Measurements from ENCODE around the gene BRD4.

Gene BRD4

GRCh38 chr19:15247107-15248014, 85.0 kb downstream of the BRD4 start:
- H3K4me3 ChIP-seq (ENCODE audit: low read depth, low read length) = no peak overlapping the region
- H3K9me3 ChIP-seq (ENCODE audit: control insufficient read depth, insufficient read depth, low read length) = no peaks in the 10 kb centered on the region
- H3K4me1 ChIP-seq (ENCODE audit: control insufficient read depth, insufficient read depth, low read length) = peaks cover 6% of the 10 kb centered on the region; the same call in 1 of the 2 replicates
- no peaks in the 10 kb centered on the region for H3K27me3 ChIP-seq (ENCODE audit: control insufficient read depth, insufficient read depth, low read length)
- H3K36me3 ChIP-seq (ENCODE audit: control insufficient read depth, insufficient read depth, low read length) = peaks cover 84% of the 10 kb centered on the region
- no peak overlapping the region for H3K27ac ChIP-seq (ENCODE audit: low read depth, low read length)
- H3K9ac ChIP-seq (ENCODE audit: low read depth, low read length) = no peak overlapping the region

GRCh38 chr19:15246198-15246481, 86.2 kb downstream of the BRD4 start:
- H3K36me3 ChIP-seq (ENCODE audit: control insufficient read depth, insufficient read depth, low read length) = peaks cover 86% of the 10 kb centered on the region
- H3K4me1 ChIP-seq (ENCODE audit: control insufficient read depth, insufficient read depth, low read length) = no peaks in the 10 kb centered on the region
- H3K27me3 ChIP-seq (ENCODE audit: control insufficient read depth, insufficient read depth, low read length) = no peaks in the 10 kb centered on the region
- no peaks in the 10 kb centered on the region for H3K9me3 ChIP-seq (ENCODE audit: control insufficient read depth, insufficient read depth, low read length)
- H3K27ac ChIP-seq (ENCODE audit: low read depth, low read length) = no peak overlapping the region
- no peak overlapping the region for H3K4me3 ChIP-seq (ENCODE audit: low read depth, low read length)
- H3K9ac ChIP-seq (ENCODE audit: low read depth, low read length) = no peak overlapping the region

DNA sequence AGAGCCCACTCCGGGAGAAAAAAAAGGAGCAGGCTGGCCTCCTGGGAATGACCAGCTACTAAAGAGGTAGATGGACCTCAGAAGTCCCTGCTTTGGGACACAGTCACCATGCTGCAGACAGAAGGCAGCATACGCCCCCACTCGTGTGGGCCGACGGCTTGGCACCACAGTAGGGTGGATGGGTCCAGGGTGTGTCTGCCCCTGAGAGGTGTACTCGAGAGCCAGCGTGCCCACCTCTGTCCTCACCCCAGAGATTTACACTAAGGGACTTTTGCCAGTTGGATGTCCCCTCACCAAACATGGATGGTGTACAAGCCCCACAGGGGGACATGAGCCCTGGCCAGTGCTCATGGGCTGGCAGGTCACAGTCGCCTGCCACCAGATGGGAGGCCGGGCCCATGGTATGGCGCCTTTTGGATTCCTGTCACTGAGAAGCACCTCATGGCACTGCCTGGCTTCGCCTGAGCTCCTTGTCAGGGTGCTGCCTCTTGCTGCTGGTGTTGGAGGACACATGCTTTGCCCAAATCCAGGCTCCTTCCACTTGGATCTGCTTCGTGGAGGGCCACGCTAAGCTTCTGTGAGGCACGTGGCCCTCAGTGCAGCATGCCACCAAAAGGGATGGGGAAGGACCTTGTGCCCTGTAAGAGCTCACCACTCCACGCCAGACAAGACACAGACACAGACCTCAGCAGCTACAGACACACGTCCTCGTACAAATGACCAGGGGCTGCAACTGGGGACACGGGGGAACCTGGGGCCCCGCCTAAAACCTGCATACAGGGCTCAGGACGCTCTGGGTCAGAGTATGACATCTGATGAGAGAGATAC, 86.8 kb downstream of the BRD4 start:
- Histone ChIP-seq H3K9me3 (ENCODE audit: control insufficient read depth, insufficient read depth, low read length) (no peaks in the 10 kb centered on the region), H3K4me1 (ENCODE audit: control insufficient read depth, insufficient read depth, low read length) (no peaks in the 10 kb centered on the region), H3K9ac (ENCODE audit: low read depth, low read length) (no peak overlapping the region), H3K27me3 (ENCODE audit: control insufficient read depth, insufficient read depth, low read length) (no peaks in the 10 kb centered on the region), H3K27ac (ENCODE audit: low read depth, low read length) (no peak overlapping the region), H3K36me3 (ENCODE audit: control insufficient read depth, insufficient read depth, low read length) (peaks cover 86% of the 10 kb centered on the region), H3K4me3 (ENCODE audit: low read depth, low read length) (no peak overlapping the region)

DNA sequence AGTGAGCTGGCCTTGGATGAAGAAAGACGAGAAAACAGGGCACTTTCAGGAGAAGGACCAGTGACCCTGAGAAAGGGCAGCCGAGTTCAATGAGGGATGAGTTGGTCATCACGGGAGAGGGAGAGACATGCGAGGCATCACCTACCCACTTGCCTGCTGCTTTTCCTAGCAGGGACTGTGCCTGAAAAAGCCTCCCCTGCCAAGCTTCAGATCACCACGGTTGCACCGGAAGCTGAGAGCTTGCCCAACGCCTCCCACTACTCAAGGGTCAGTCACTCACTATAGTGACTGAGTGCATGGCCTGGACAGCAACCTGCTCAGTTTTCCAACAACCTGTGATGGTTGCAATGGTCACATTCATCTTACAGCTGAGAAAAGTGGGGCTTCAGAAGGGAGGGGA, 87.5 kb downstream of the BRD4 start:
- no peak overlapping the region for H3K9ac ChIP-seq (ENCODE audit: low read depth, low read length)
- no peaks in the 10 kb centered on the region for H3K9me3 ChIP-seq (ENCODE audit: control insufficient read depth, insufficient read depth, low read length)
- H3K4me1 ChIP-seq (ENCODE audit: control insufficient read depth, insufficient read depth, low read length) = no peaks in the 10 kb centered on the region
- H3K27me3 ChIP-seq (ENCODE audit: control insufficient read depth, insufficient read depth, low read length) = no peaks in the 10 kb centered on the region
- no peak overlapping the region for H3K27ac ChIP-seq (ENCODE audit: low read depth, low read length)
- H3K36me3 ChIP-seq (ENCODE audit: control insufficient read depth, insufficient read depth, low read length) = peaks cover 87% of the 10 kb centered on the region
- H3K4me3 ChIP-seq (ENCODE audit: low read depth, low read length) = no peak overlapping the region

- no peaks in the 10 kb centered on the region for H3K9me3 ChIP-seq (ENCODE audit: control insufficient read depth, insufficient read depth, low read length)
- no peak overlapping the region for H3K4me3 ChIP-seq (ENCODE audit: low read depth, low read length)
- no peak overlapping the region for H3K27ac ChIP-seq (ENCODE audit: low read depth, low read length)
- H3K9ac ChIP-seq (ENCODE audit: low read depth, low read length) = no peak overlapping the region
- no peaks in the 10 kb centered on the region for H3K4me1 ChIP-seq (ENCODE audit: control insufficient read depth, insufficient read depth, low read length)
- H3K36me3 ChIP-seq (ENCODE audit: control insufficient read depth, insufficient read depth, low read length) = peaks cover 90% of the 10 kb centered on the region
- H3K27me3 ChIP-seq (ENCODE audit: control insufficient read depth, insufficient read depth, low read length) = no peaks in the 10 kb centered on the region
Measured at GRCh38 chr19:15244106-15244803, 88.1 kb downstream of the BRD4 start.

DNA sequence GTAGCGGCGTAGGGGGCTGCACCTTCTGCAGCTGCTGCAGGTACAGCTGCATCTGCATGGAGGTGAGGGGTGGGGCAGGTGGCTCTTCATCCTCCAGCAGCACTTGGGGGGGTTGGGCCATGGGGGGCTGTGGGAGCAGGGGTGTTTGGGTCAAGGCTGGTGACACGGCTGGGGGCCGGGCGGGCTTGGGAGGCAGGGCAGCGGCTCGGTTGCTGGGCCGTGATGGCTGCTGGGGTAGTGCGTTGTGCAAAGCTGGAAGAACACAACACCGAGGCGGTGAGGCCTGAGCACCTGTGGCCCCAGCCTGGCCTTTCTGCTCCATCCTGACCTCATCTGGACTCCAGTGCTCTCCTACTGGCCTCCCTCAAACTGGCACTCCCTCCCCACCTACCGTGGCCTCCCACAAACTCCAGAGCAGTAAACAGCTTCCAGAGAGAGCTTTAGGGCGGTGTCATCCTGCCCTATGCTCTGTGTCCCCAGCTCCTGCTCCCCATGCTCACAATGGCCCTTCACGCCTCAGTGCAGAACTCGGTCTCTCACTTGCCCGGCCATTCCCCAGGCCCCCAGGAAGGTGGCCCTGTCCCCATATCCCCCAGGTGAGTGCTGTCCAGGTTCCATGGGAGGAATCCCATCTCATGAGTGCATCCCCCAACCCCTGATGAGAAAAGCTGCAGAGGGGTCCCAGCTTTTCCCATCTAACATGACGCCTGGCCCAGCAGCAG, 88.9 kb downstream of the BRD4 start:
- peaks cover 90% of the 10 kb centered on the region for H3K36me3 ChIP-seq (ENCODE audit: control insufficient read depth, insufficient read depth, low read length)
- no peak overlapping the region for H3K27ac ChIP-seq (ENCODE audit: low read depth, low read length)
- H3K4me1 ChIP-seq (ENCODE audit: control insufficient read depth, insufficient read depth, low read length) = no peaks in the 10 kb centered on the region
- H3K4me3 ChIP-seq (ENCODE audit: low read depth, low read length) = no peak overlapping the region
- H3K27me3 ChIP-seq (ENCODE audit: control insufficient read depth, insufficient read depth, low read length) = no peaks in the 10 kb centered on the region
- no peak overlapping the region for H3K9ac ChIP-seq (ENCODE audit: low read depth, low read length)
- no peaks in the 10 kb centered on the region for H3K9me3 ChIP-seq (ENCODE audit: control insufficient read depth, insufficient read depth, low read length)

GRCh38 chr19:15241259-15241910, 91.0 kb downstream of the BRD4 start:
- Histone ChIP-seq H3K9me3 (ENCODE audit: control insufficient read depth, insufficient read depth, low read length) (no peaks in the 10 kb centered on the region), H3K9ac (ENCODE audit: low read depth, low read length) (no peak overlapping the region), H3K4me3 (ENCODE audit: low read depth, low read length) (no peak overlapping the region), H3K4me1 (ENCODE audit: control insufficient read depth, insufficient read depth, low read length) (no peaks in the 10 kb centered on the region), H3K27ac (ENCODE audit: low read depth, low read length) (no peak overlapping the region), H3K27me3 (ENCODE audit: control insufficient read depth, insufficient read depth, low read length) (no peaks in the 10 kb centered on the region), H3K36me3 (ENCODE audit: control insufficient read depth, insufficient read depth, low read length) (peaks cover 89% of the 10 kb centered on the region)

DNA sequence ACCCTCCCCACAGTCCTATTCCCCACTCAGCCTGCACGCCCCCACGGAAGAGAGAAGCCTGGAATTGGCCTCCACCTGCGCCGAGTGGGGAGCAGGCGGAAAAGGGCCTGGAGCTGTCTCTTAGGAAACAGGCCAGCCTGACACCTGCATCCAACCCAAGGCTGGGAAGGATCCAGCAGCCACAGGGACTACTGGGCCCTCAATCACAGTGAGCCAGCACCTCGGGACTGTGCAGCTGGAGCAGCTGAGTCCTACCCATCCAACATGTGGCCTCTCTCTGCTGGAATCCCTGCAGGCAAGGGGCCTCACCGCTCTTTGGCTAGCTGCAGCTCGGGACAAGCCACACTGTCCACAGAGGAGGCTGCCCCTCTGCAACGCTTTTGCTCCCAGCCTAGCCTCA, 91.8 kb downstream of the BRD4 start:
- Histone ChIP-seq H3K4me3 (ENCODE audit: low read depth, low read length) (no peak overlapping the region), H3K9me3 (ENCODE audit: control insufficient read depth, insufficient read depth, low read length) (no peaks in the 10 kb centered on the region), H3K4me1 (ENCODE audit: control insufficient read depth, insufficient read depth, low read length) (no peaks in the 10 kb centered on the region), H3K9ac (ENCODE audit: low read depth, low read length) (no peak overlapping the region), H3K27ac (ENCODE audit: low read depth, low read length) (no peak overlapping the region), H3K27me3 (ENCODE audit: control insufficient read depth, insufficient read depth, low read length) (no peaks in the 10 kb centered on the region), H3K36me3 (ENCODE audit: control insufficient read depth, insufficient read depth, low read length) (peaks cover 89% of the 10 kb centered on the region)

DNA sequence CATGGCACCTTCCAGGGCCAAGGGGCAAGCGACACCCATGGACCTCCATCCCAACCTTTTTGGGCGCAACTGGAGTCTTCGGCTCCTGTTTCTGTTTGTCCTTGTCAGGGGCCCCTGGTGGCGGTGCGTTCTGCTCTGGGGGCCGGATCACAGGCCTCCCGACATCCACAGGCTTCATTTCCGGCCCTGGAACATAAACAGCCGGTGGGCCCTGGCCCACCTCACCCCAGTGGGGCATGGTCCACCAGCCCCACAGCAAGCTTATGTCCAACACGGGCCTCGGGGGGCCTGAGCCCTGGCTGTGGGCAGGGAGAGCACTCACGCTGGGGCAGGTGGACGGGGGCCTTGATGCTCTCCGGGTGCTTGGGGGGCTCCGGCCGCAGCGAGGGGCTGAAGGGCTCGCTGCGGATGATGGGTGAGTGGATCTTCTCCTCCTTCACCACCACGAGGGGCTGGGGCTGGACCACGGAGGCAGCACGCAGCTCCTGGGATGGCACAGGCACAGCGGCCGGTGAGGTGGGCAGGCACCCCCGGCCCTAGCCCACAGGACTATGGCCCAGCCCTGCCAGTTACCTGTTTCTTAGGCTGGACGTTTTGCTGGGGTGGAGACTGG, 92.9 kb downstream of the BRD4 start:
- no peak overlapping the region for H3K9ac ChIP-seq (ENCODE audit: low read depth, low read length)
- H3K9me3 ChIP-seq (ENCODE audit: control insufficient read depth, insufficient read depth, low read length) = no peaks in the 10 kb centered on the region
- no peak overlapping the region for H3K4me3 ChIP-seq (ENCODE audit: low read depth, low read length)
- no peak overlapping the region for H3K27ac ChIP-seq (ENCODE audit: low read depth, low read length)
- peaks cover 80% of the 10 kb centered on the region for H3K36me3 ChIP-seq (ENCODE audit: control insufficient read depth, insufficient read depth, low read length)
- no peaks in the 10 kb centered on the region for H3K27me3 ChIP-seq (ENCODE audit: control insufficient read depth, insufficient read depth, low read length)
- no peaks in the 10 kb centered on the region for H3K4me1 ChIP-seq (ENCODE audit: control insufficient read depth, insufficient read depth, low read length)

GRCh38 chr19:15238639-15239155, 93.6 kb downstream of the BRD4 start:
- Histone ChIP-seq H3K9ac (ENCODE audit: low read depth, low read length) (no peak overlapping the region), H3K36me3 (ENCODE audit: control insufficient read depth, insufficient read depth, low read length) (peaks cover 74% of the 10 kb centered on the region), H3K27me3 (ENCODE audit: control insufficient read depth, insufficient read depth, low read length) (no peaks in the 10 kb centered on the region), H3K9me3 (ENCODE audit: control insufficient read depth, insufficient read depth, low read length) (no peaks in the 10 kb centered on the region), H3K27ac (ENCODE audit: low read depth, low read length) (no peak overlapping the region), H3K4me3 (ENCODE audit: low read depth, low read length) (no peak overlapping the region), H3K4me1 (ENCODE audit: control insufficient read depth, insufficient read depth, low read length) (no peaks in the 10 kb centered on the region)
